AG04450 (cell line): Measurements from ENCODE around the gene RPF1. TPM values are rescaled to one million over a fixed set of nuclear protein-coding genes. Genes with fewer than 3 reads are reported as not detected.
A peak's percentile ranks its signal among the peaks of the same experiment; 100 is the strongest.
"Not testable (repeated sequence)": the region's sequence is repeated elsewhere in the genome, so short reads cannot be mapped to it uniquely, and the experiment has no call there.

ENCODE experiments used
- CTCF ChIA-PET: fragments of 300-600, 350-600 bp; formaldehyde crosslinking; extraction: SDS; loops from one replicate; lab custom pipeline; 2022; ENCODE audit warnings: antibody characterized with exemption, inconsistent platforms; lab: Charles Lee
- POLR2A ChIA-PET: fragments of 350-600 bp; formaldehyde crosslinking; extraction: SDS; loops from one replicate; lab custom pipeline; 2021; ENCODE audit warnings: antibody characterized with exemption, inconsistent platforms; lab: Yijun Ruan, JAX
- DNase-seq: peaks from one replicate; pipeline ENCODE4 v3.0.0-alpha.2; 2011; ENCODE audit warnings: low read depth, low spot score
- H3K27ac ChIP-seq: one replicate; pipeline ENCODE4 v1.5.1; 2012; ENCODE audit warnings: low read depth, low read length, control low read depth
- H3K27me3 ChIP-seq: one replicate; pipeline ENCODE4 v1.6.0; 2012; ENCODE audit warnings: low read length; ENCODE audit not compliant: control insufficient read depth, insufficient read depth
- H3K4me3 ChIP-seq: 2 replicates; pipeline ENCODE4 v1.5.1; 2011; ENCODE audit warnings: mild to moderate bottlenecking, low read depth, low read length, control low read depth
- H3K9me3 ChIP-seq: 2 replicates; pipeline ENCODE4 v1.5.1; 2012; ENCODE audit warnings: low read length; ENCODE audit not compliant: control insufficient read depth, insufficient read depth
- CTCF ChIP-seq: IDR thresholded peaks from 2 replicates; pipeline ENCODE4 v1.5.1; 2011; ENCODE audit warnings: low read depth, low read length, control low read depth, inconsistent platforms
- polyA plus RNA-seq: library from polyadenylated mRNA; depleted of rRNA; stranded (reverse); fragments of >200 nt; gene quantifications from 2 replicates; pipeline ENCODE4 v1.2.3, GENCODE V29; 2011

RPF1 gene
- polyA plus RNA-seq, 1 experiment, result 46.5 TPM

DNA sequence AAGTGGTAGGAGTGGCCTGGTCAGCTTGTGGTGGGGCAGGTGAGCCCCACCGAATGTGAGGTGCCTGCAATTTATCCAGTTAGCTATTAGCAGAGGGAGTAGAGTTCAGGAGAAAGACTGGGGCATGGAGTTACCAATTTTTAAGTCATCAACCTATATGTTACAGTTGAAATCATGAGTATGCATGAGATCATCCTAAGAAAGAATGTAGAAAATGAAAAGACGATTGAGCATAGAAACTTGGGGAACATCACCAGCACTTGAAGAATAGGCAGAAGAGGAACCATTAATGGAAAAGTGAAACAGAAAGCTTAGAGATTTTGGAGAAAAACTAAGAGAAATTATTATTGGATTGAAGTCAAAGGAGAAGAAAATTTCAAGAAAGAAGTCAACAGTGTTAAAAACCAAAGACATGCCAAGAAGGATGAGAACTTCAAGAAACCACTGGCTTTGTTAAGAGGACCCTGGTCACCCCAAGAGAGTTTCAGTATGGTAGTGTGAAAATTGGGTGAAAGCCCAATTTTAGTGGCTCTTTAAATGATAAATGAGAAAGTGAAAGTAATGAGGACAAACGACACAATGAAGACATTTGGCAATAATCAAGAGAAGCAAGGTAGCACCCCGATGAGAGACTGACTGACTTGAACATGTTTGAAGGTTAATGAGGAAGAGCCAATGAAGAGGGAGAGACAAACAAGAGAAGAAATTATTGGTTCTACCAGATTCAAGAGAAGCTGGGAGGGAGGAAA is 44.1 kb upstream of the RPF1 start:
- no peak for DNase-seq
- Histone ChIP-seq H3K27ac (no peak overlapping the region), H3K27me3 (no peaks in the 10 kb centered on the region), H3K9me3 (no peaks in the 10 kb centered on the region), H3K4me3 (no peak overlapping the region)
- no peak for TF ChIP-seq CTCF
- ChIA-PET CTCF (interaction anchor here (0.7 to 5.7 kb wide), 13 partner anchors 11 to 604 kb away, joined by 3 to 226 read pairs (median 5); partner anchors contain the start of genes PRKACB and TTLL7), POLR2A (no interaction called here)

DNA sequence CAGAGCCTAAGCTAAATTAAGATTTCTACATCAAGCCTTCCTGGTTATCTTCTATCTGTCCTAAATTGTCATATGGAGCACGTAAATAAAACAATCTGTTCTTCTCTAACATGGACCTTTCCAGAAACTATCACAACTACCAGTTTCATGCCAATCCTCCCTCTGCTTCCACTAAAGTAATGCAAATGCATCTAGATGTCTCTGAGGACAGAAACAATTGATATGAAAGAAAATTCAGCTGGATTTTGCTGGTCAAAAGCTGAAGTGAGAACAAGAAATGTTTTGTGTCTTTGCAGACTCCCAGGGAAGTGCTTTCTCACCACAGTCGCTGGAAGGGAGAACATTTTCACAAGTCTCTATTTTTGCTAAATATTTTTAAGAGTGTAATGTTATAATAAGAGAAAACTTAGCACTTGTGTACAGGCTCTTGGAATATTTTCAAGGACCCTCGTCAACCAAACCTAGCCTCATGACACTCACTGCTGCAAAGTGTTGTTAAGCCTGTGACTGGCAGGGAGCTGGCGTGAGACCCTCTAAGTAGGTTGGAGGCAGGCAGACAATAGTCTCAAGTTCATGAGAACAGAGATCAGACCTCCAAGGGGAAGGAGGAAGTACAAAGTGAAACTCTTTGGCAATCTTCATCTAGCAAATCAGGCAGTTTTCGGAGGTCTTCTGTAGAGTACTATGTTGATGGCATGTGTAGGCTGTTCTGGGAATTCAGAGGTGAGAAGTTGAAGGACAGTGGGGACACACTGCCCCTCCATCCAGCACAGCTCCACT is 42.0 kb upstream of the RPF1 start:
- Histone ChIP-seq H3K4me3 (no peak overlapping the region), H3K27me3 (no peaks in the 10 kb centered on the region), H3K27ac (no peak overlapping the region), H3K9me3 (no peaks in the 10 kb centered on the region)
- ChIA-PET POLR2A (no interaction called here), CTCF (interaction anchor here (1.0 to 5.7 kb wide), 8 partner anchors 183 to 531 kb away, joined by 3 to 226 read pairs (median 3); partner anchors contain the start of gene PRKACB)
- DNase-seq, result no peak
- no peak for TF ChIP-seq CTCF

DNA sequence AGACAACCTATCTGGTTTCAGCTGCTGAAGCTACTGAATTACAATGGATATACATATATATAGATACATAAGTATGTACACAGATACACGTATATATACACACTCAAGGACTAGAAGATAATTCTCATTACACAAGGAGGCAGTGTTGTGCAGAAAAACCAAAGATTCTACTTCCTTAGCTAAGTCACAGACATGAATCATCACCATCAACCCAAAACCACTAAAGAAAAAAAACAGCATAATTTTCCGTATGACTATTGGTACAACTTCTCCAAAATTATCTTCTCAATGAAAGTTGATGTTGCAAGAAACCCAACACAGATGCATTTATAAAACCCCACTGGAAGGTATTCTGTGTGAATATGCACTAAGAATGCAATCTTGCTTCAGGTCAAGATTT is 36.8 kb upstream of the RPF1 start:
- TF ChIP-seq CTCF, result peak; percentile 57
- ChIA-PET CTCF (interaction anchor here (0.6 to 3.3 kb wide), 27 partner anchors 9 to 536 kb away, joined by 3 to 62 read pairs (median 4); partner anchors contain the start of genes GNG5 and SPATA1), POLR2A (interaction anchor here (1.0 kb wide), 1 partner anchor 311 kb away, joined by 3 read pairs; no protein-coding TSS in a partner anchor)
- no peak overlapping the region for H3K27ac ChIP-seq
- no peaks in the 10 kb centered on the region for H3K27me3 ChIP-seq
- no peaks in the 10 kb centered on the region for H3K9me3 ChIP-seq
- H3K4me3 ChIP-seq, result no peak overlapping the region
- peak; percentile 78 for DNase-seq

- H3K27ac ChIP-seq, H3K9me3 ChIP-seq, DNase-seq, H3K27me3 ChIP-seq, H3K4me3 ChIP-seq: not testable (repeated sequence)
- POLR2A ChIA-PET, result interaction anchor here (1.0 kb wide), 1 partner anchor 311 kb away, joined by 3 read pairs; no protein-coding TSS in a partner anchor
- CTCF ChIA-PET, result interaction anchor here (0.6 to 3.3 kb wide), 23 partner anchors 10 to 537 kb away, joined by 3 to 62 read pairs (median 4); partner anchors contain the start of genes GNG5 and SPATA1
Measured at GRCh38 chr1:84442747-84443646, 36.1 kb upstream of the RPF1 start.

DNA sequence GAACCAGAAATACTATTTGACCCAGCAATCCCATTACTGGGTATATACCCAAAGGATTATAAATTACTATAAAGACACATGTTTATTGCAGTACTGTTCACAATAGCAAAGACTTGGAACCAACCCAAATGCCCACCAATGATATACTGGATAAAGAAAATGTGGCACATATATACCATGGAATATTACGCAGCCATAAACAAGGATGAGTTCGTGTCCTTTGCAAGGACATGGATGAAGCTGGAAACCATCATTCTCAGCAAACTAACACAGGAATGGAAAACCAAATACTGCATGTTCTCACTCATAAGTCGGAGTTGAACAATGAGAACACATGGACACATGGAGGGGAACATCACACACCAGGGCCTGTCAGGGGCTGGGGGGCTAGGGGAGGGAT is 30.4 kb upstream of the RPF1 start:
- H3K27ac ChIP-seq, POLR2A ChIA-PET, CTCF ChIA-PET, DNase-seq, H3K4me3 ChIP-seq, H3K27me3 ChIP-seq, H3K9me3 ChIP-seq: not testable (repeated sequence)
